Endothelial cell of umbilical vein (primary cell): Measurements from ENCODE around the gene PAX8. TPM values are rescaled to one million over a fixed set of nuclear protein-coding genes. Genes with fewer than 3 reads are reported as not detected.

Source experiments
- BruUV-seq: library from RNA; stranded (reverse); fragments of 400-500 nt; replicated peaks from 2 replicates; lab custom pipeline; 2021; lab: Mats Ljungman, UMichigan
- CTCF ChIA-PET: fragments of 300-600, 350-600 bp; sonication (Branson Sonifier 250); formaldehyde crosslinking; loops from one replicate; lab custom pipeline; 2021; ENCODE audit warnings: antibody characterized with exemption, inconsistent platforms; lab: Charles Lee
- POLR2A ChIA-PET: fragments of 300-600, 350-600 bp; sonication (Branson Sonifier 250); formaldehyde crosslinking; loops from one replicate; lab custom pipeline; 2021; ENCODE audit warnings: antibody characterized with exemption, inconsistent platforms; lab: Charles Lee
- DNase-seq: peaks from one replicate; pipeline ENCODE4 v3.0.0-alpha.2; 2011; ENCODE audit warnings: low read depth, low spot score
- FAIRE-seq: peaks from 2 replicates; lab custom pipeline; 2011; peaks lifted over from hg19 to GRCh38; lab: Jason Lieb, UNC
- H2AFZ ChIP-seq: 2 replicates; pipeline ENCODE4 v1.6.0; 2012; ENCODE audit warnings: low read depth, low read length, control low read depth, inconsistent platforms
- H3K27ac ChIP-seq: 2 replicates; pipeline ENCODE4 v1.5.1; 2011; ENCODE audit warnings: low read depth, mild to moderate bottlenecking, control low read depth, low read length, moderate library complexity; ENCODE audit not compliant: insufficient read depth
- H3K27me3 ChIP-seq, 2 experiments: 2 replicates each; pipeline versions ENCODE4 v1.6.0 to v1.6.1; 2011; ENCODE audit warnings: low read length in 2 of 2, mixed read lengths in 1 of 2; ENCODE audit not compliant: control insufficient read depth in 2 of 2, insufficient read depth in 2 of 2
- H3K36me3 ChIP-seq, 2 experiments: 2 replicates in 1 of 2; 3 replicates in 1 of 2; pipeline ENCODE4 v1.5.1; 2011; ENCODE audit warnings: low read length in 2 of 2, mild to moderate bottlenecking in 1 of 2, moderate library complexity in 1 of 2; ENCODE audit not compliant: control insufficient read depth in 2 of 2, insufficient read depth in 2 of 2; ENCODE audit errors: extremely low read depth in 1 of 2
- H3K4me1 ChIP-seq: 3 replicates; pipeline ENCODE4 v1.5.1; 2011; ENCODE audit warnings: mild to moderate bottlenecking, low read length; ENCODE audit not compliant: control insufficient read depth, insufficient read depth; ENCODE audit errors: extremely low read depth
- H3K4me2 ChIP-seq: 2 replicates; pipeline ENCODE4 v1.6.1; 2011; ENCODE audit warnings: low read length, control low read depth, mixed read lengths; ENCODE audit not compliant: insufficient read depth
- H3K4me3 ChIP-seq, 3 experiments: fragments of 200-600 bp in 1 of 3; sonication (generic), shearing (Covaris generic) in 1 of 3; replicated peaks in 1 of 3; 2 replicates each; pipeline ENCODE4 v1.5.1; 2011 to 2016; ENCODE audit warnings: control low read depth in 3 of 3, low read length in 3 of 3, mild to moderate bottlenecking in 2 of 3, inconsistent platforms in 1 of 3, low read depth in 1 of 3, moderate library complexity in 1 of 3; ENCODE audit not compliant: insufficient read depth in 1 of 3
- H3K79me2 ChIP-seq: 2 replicates; pipeline ENCODE4 v1.6.0; 2012; ENCODE audit warnings: low read length, inconsistent platforms; ENCODE audit not compliant: control insufficient read depth, insufficient read depth
- H3K9ac ChIP-seq: replicated peaks from 2 replicates; pipeline ENCODE3; 2011; ENCODE audit warnings: low read length, control low read depth; ENCODE audit not compliant: insufficient read depth; ENCODE audit errors: extremely low read depth
- H3K9me1 ChIP-seq: replicated peaks from 3 replicates; pipeline ENCODE4 v1.6.0; 2011; ENCODE audit warnings: mild to moderate bottlenecking, low read length; ENCODE audit not compliant: control insufficient read depth, insufficient read depth; ENCODE audit errors: extremely low read depth
- H3K9me3 ChIP-seq: replicated peaks from 2 replicates; pipeline ENCODE4 v1.5.1; 2012; ENCODE audit warnings: low read length, inconsistent platforms; ENCODE audit not compliant: control insufficient read depth, insufficient read depth
- H4K20me1 ChIP-seq: replicated peaks from 2 replicates; pipeline ENCODE3; 2011; ENCODE audit warnings: mild to moderate bottlenecking, low read length; ENCODE audit not compliant: control insufficient read depth, insufficient read depth; ENCODE audit errors: extremely low read depth
- EZH2 ChIP-seq: IDR thresholded peaks from 2 replicates; pipeline ENCODE4 v1.6.1; 2012; ENCODE audit warnings: borderline replicate concordance, low read depth, mild to moderate bottlenecking, moderate library complexity, low read length, inconsistent platforms; ENCODE audit not compliant: severe bottlenecking
- GATA2 ChIP-seq: IDR thresholded peaks from 2 replicates; pipeline ENCODE4 v1.7.0; 2011; ENCODE audit warnings: low read depth, mild to moderate bottlenecking, moderate library complexity, mixed read lengths, low read length; ENCODE audit not compliant: insufficient read length, insufficient read depth
- JUN ChIP-seq: IDR thresholded peaks from 2 replicates; pipeline ENCODE4 v1.6.1; 2011; ENCODE audit warnings: borderline replicate concordance, low read depth; ENCODE audit not compliant: insufficient read length, insufficient read depth
- MAX ChIP-seq: IDR thresholded peaks from 2 replicates; pipeline ENCODE4 v1.6.1; 2011; ENCODE audit not compliant: insufficient read depth, insufficient read length
- MYC ChIP-seq: IDR thresholded peaks from one replicate; pipeline ENCODE4 v1.6.1; 2011; ENCODE audit warnings: mild to moderate bottlenecking, low read depth, low read length
- POLR2A ChIP-seq: IDR thresholded peaks from 2 replicates; pipeline ENCODE4 v1.6.1; 2012; ENCODE audit warnings: low read depth, mild to moderate bottlenecking, control low read depth, low read length
- POLR2AphosphoS5 ChIP-seq: IDR thresholded peaks from 2 replicates; pipeline ENCODE4 v1.6.1; 2012; ENCODE audit warnings: low read depth, mild to moderate bottlenecking, control low read depth, low read length, moderate library complexity; ENCODE audit not compliant: insufficient read depth
- dilution Hi-C: fragments of 300-500 bp; cut with MboI; formaldehyde crosslinking; loops from one replicate; pipeline ENCODE4 v1.15.0; 2019; ENCODE audit warnings: low sequenced_read_pairs; ENCODE audit not compliant: extremely low pct_ligation_motif_present
- intact Hi-C: fragments of 100-400 bp; cut with micrococcal nuclease; formaldehyde crosslinking; loops from one replicate; pipeline ENCODE4 v1.10.0; 2022
- polyA plus RNA-seq, 4 experiments: library from polyadenylated mRNA; depleted of rRNA in 3 of 4; stranded (reverse) in 3 of 4; unstranded in 1 of 4; fragments of >200 nt; gene quantifications; 2 replicates each; pipeline versions ENCODE4 v1.2.1 to v1.2.3, GENCODE V29; 2011 to 2012; ENCODE audit warnings: missing spikeins in 1 of 4
- total RNA-seq: library from RNA; stranded (reverse); gene quantifications from 2 replicates; pipeline ENCODE4 v1.2.3, GENCODE V29; 2021
- TF ChIP-seq, protein P1 (sequence below), 2 donors: IDR thresholded peaks; 1 replicate in 1 of 2; 2 replicates in 1 of 2; pipeline ENCODE4 v1.5.1; 2011; ENCODE audit warnings: low read length in 2 of 2, mild to moderate bottlenecking in 2 of 2, moderate library complexity in 2 of 2, control low read depth in 1 of 2, inconsistent platforms in 1 of 2, low read depth in 1 of 2; ENCODE audit not compliant: insufficient read depth in 1 of 2; ENCODE audit errors: extremely low read depth in 1 of 2

Gene PAX8
- total and polyA plus RNA-seq, 2 donors (not counting 3 experiments of a cell fraction or from before 2014, with no cell fraction given) = 0.22 to 0.62 TPM

GRCh38 chr2:113233593-113234550 lies 44.8 kb downstream of the PAX8 start:
- H3K36me3 ChIP-seq = no peaks in the 10 kb centered on the region
- H2AFZ ChIP-seq = no peak overlapping the region
- FAIRE-seq (no peak), DNase-seq (no peak)
- ChIA-PET CTCF (interaction anchor here (1.3 to 1.7 kb wide), 3 partner anchors 13 to 30 kb away, joined by 3 to 5 read pairs (median 3); no protein-coding TSS in a partner anchor), POLR2A (interaction anchor here (1.1 kb wide), 1 partner anchor 17 kb away, joined by 5 read pairs; no protein-coding TSS in a partner anchor)
- no peaks in the 10 kb centered on the region for H3K79me2 ChIP-seq
- dilution Hi-C loops = no loop called here
- no peak for TF ChIP-seq POLR2A
- TF ChIP-seq MAX = no peak
- TF ChIP-seq MYC = no peak
- TF ChIP-seq, protein P1, sequence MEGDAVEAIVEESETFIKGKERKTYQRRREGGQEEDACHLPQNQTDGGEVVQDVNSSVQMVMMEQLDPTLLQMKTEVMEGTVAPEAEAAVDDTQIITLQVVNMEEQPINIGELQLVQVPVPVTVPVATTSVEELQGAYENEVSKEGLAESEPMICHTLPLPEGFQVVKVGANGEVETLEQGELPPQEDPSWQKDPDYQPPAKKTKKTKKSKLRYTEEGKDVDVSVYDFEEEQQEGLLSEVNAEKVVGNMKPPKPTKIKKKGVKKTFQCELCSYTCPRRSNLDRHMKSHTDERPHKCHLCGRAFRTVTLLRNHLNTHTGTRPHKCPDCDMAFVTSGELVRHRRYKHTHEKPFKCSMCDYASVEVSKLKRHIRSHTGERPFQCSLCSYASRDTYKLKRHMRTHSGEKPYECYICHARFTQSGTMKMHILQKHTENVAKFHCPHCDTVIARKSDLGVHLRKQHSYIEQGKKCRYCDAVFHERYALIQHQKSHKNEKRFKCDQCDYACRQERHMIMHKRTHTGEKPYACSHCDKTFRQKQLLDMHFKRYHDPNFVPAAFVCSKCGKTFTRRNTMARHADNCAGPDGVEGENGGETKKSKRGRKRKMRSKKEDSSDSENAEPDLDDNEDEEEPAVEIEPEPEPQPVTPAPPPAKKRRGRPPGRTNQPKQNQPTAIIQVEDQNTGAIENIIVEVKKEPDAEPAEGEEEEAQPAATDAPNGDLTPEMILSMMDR (IDR thresholded peaks at IDR 0.05; ENCODE audit: extremely low read depth in 1 of 2, insufficient read depth in 1 of 2, low read depth in 1 of 2, low read length in 2 of 2) = no peak
- no peak for TF ChIP-seq POLR2AphosphoS5
- no peak for TF ChIP-seq EZH2
- TF ChIP-seq GATA2 = no peak
- TF ChIP-seq JUN = no peak
- intact Hi-C loops = no loop called here
- H3K4me1 ChIP-seq = no peaks in the 10 kb centered on the region
- H3K4me3 ChIP-seq = no peak overlapping the region
- H3K9ac ChIP-seq = no peak overlapping the region
- H4K20me1 ChIP-seq = no peaks in the 10 kb centered on the region
- no peaks in the 10 kb centered on the region for H3K9me1 ChIP-seq
- H3K27me3 ChIP-seq = no peaks in the 10 kb centered on the region
- no TSS peak for BruUV-seq
- no peaks in the 10 kb centered on the region for H3K9me3 ChIP-seq
- no peak overlapping the region for H3K4me2 ChIP-seq
- H3K27ac ChIP-seq = no peak overlapping the region
